HepG2 (cell line): ENCODE measurements around the gene QSOX1. TPM values are rescaled to one million over a fixed set of nuclear protein-coding genes. Genes with fewer than 3 reads are reported as not detected.

ENCODE experiments used
- ATF4 ChIP-seq, 2 experiments: fragments of 450-650 bp in 1 of 2; sonication (generic) in 1 of 2; formaldehyde crosslinking; IDR thresholded peaks; 2 replicates each; pipeline versions ENCODE4 v1.5.0 to v1.8.0; 2020 to 2022; ENCODE audit warnings: mild to moderate bottlenecking in 1 of 2, missing genetic modification reagents in 1 of 2
- DMAP1 ChIP-seq: IDR thresholded peaks from 2 replicates; pipeline ENCODE4 v1.6.1; 2016
- EED ChIP-seq: sonication (generic); formaldehyde crosslinking; IDR thresholded peaks from 2 replicates; pipeline ENCODE4 v1.5.0; 2020; ENCODE audit warnings: mild to moderate bottlenecking, missing genetic modification reagents
- EZH2 ChIP-seq: conservative IDR thresholded peaks from 2 replicates; pipeline ENCODE4 v1.6.1; 2012; ENCODE audit warnings: mild to moderate bottlenecking, low read depth, low read length, moderate library complexity
- FIP1L1 ChIP-seq: fragments of 200-400 bp; formaldehyde crosslinking; IDR thresholded peaks from 2 replicates; pipeline ENCODE4 v1.6.1; 2018; ENCODE audit warnings: low read depth, mild to moderate bottlenecking, low read length, moderate library complexity, borderline replicate concordance; ENCODE audit not compliant: insufficient read depth
- HMGA1 ChIP-seq: sonication (generic); formaldehyde crosslinking; conservative IDR thresholded peaks from 2 replicates; pipeline ENCODE4 v1.4.0; 2020; ENCODE audit warnings: missing genetic modification reagents
- KDM4B ChIP-seq: sonication (generic); formaldehyde crosslinking; IDR thresholded peaks from 2 replicates; pipeline ENCODE4 v1.4.0; 2020; ENCODE audit warnings: missing genetic modification reagents
- MEIS2 ChIP-seq: sonication (generic); formaldehyde crosslinking; IDR thresholded peaks from 2 replicates; pipeline ENCODE4 v1.9.0; 2021; ENCODE audit warnings: mild to moderate bottlenecking, missing genetic modification reagents
- MIXL1 ChIP-seq: IDR thresholded peaks from 2 replicates; pipeline ENCODE4 v1.6.1; 2016
- PATZ1 ChIP-seq: sonication (generic); formaldehyde crosslinking; IDR thresholded peaks from 2 replicates; pipeline ENCODE4 v1.4.0; 2020; ENCODE audit warnings: missing genetic modification reagents
- PAWR ChIP-seq: sonication (generic); formaldehyde crosslinking; IDR thresholded peaks from 2 replicates; pipeline ENCODE4 v1.4.0; 2020; ENCODE audit warnings: missing genetic modification reagents, mild to moderate bottlenecking, borderline replicate concordance
- RAD21 ChIP-seq: fragments of 450-650 bp; formaldehyde crosslinking; IDR thresholded peaks from 2 replicates; pipeline ENCODE4 v1.5.0; 2020; ENCODE audit warnings: mild to moderate bottlenecking
- ZNF33B ChIP-seq: sonication (generic); formaldehyde crosslinking; IDR thresholded peaks from 2 replicates; pipeline ENCODE4 v1.5.1; 2020; ENCODE audit warnings: mild to moderate bottlenecking, missing genetic modification reagents
- ZNF382 ChIP-seq: sonication (generic); formaldehyde crosslinking; IDR thresholded peaks from 2 replicates; pipeline ENCODE4 v1.5.0; 2020; ENCODE audit warnings: missing genetic modification reagents, mild to moderate bottlenecking, borderline replicate concordance
- ZNF484 ChIP-seq: sonication (generic); formaldehyde crosslinking; IDR thresholded peaks from 2 replicates; pipeline ENCODE4 v1.5.1; 2020; ENCODE audit warnings: mild to moderate bottlenecking, low read depth, missing genetic modification reagents, borderline replicate concordance
- ZNF513 ChIP-seq: sonication (generic); formaldehyde crosslinking; conservative IDR thresholded peaks from 2 replicates; pipeline ENCODE4 v1.5.0; 2020; ENCODE audit warnings: missing genetic modification reagents
- ZNF564 ChIP-seq: sonication (generic); formaldehyde crosslinking; IDR thresholded peaks from 2 replicates; pipeline ENCODE4 v1.8.1; 2023; ENCODE audit warnings: mild to moderate bottlenecking, missing genetic modification reagents
- ZNF773 ChIP-seq: sonication (generic); formaldehyde crosslinking; IDR thresholded peaks from 2 replicates; pipeline ENCODE4 v1.4.0; 2020; ENCODE audit warnings: missing genetic modification reagents, borderline replicate concordance
- polyA plus RNA-seq, 8 experiments: library from polyadenylated mRNA; depleted of rRNA in 3 of 8; stranded (reverse) in 7 of 8; unstranded in 1 of 8; fragments of >200 nt; fragmentation: Illumina TruSeq in 4 of 8; extraction: Trizol in 4 of 8; gene quantifications; 2 replicates each; pipeline versions ENCODE4 v1.2.1 to v1.2.3, GENCODE V29; 2011 to 2016; ENCODE audit warnings: low read depth in 4 of 8, missing spikeins in 1 of 8, mixed read lengths in 1 of 8; ENCODE audit not compliant: insufficient read depth in 1 of 8
- total RNA-seq, 5 experiments: library from RNA; depleted of rRNA; stranded (reverse); fragments of >200 nt; fragmentation: Illumina TruSeq; extraction: Trizol; gene quantifications; 2 replicates each; pipeline ENCODE4 v1.2.3, GENCODE V29; 2016; ENCODE audit warnings: low read depth in 1 of 5
- TF ChIP-seq, protein P1 (sequence below): sonication (generic); formaldehyde crosslinking; IDR thresholded peaks from 2 replicates; pipeline ENCODE4 v1.5.1; 2020; ENCODE audit warnings: missing genetic modification reagents, mild to moderate bottlenecking, borderline replicate concordance
- TF ChIP-seq, protein P2 (sequence below): sonication (generic); formaldehyde crosslinking; conservative IDR thresholded peaks from 2 replicates; pipeline ENCODE4 v1.8.1; 2023; ENCODE audit warnings: missing genetic modification reagents

QSOX1 gene
- total and polyA plus RNA-seq, 2 of the 13 experiments (the other 11 are each of a cell fraction or from before 2014, with no cell fraction given) = 6.8 to 40.2 TPM

GRCh38 chr1:180157576-180158057, 2.9 kb downstream of the QSOX1 start (continued):
- TF ChIP-seq, protein P1, sequence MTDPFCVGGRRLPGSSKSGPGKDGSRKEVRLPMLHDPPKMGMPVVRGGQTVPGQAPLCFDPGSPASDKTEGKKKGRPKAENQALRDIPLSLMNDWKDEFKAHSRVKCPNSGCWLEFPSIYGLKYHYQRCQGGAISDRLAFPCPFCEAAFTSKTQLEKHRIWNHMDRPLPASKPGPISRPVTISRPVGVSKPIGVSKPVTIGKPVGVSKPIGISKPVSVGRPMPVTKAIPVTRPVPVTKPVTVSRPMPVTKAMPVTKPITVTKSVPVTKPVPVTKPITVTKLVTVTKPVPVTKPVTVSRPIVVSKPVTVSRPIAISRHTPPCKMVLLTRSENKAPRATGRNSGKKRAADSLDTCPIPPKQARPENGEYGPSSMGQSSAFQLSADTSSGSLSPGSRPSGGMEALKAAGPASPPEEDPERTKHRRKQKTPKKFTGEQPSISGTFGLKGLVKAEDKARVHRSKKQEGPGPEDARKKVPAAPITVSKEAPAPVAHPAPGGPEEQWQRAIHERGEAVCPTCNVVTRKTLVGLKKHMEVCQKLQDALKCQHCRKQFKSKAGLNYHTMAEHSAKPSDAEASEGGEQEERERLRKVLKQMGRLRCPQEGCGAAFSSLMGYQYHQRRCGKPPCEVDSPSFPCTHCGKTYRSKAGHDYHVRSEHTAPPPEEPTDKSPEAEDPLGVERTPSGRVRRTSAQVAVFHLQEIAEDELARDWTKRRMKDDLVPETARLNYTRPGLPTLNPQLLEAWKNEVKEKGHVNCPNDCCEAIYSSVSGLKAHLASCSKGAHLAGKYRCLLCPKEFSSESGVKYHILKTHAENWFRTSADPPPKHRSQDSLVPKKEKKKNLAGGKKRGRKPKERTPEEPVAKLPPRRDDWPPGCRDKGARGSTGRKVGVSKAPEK (CRISPR knock-in tag) = no peak
- TF ChIP-seq DMAP1 (CRISPR knock-in tag) (no peak), HMGA1 (CRISPR knock-in tag) (no peak), ZNF773 (CRISPR knock-in tag) (no peak), ZNF513 (no peak), PATZ1 (CRISPR knock-in tag) (peak; percentile 40; the same call in 1 of the 2 replicates), EZH2 (no peak), MEIS2 (CRISPR knock-in tag) (no peak), ATF4 (CRISPR knock-in tag; IDR thresholded peaks at IDR 0.05) (0 out of 4 replicates have a peak, but pooled peaks of 1 of the 2 experiments have one; percentile 29), RAD21 (CRISPR knock-in tag) (no peak), ZNF382 (no peak), ZNF33B (CRISPR knock-in tag) (no peak), EED (CRISPR knock-in tag) (no peak), ZNF564 (CRISPR knock-in tag) (no peak), ZNF484 (CRISPR knock-in tag) (no peak), KDM4B (CRISPR knock-in tag) (no peak), FIP1L1 (no peak), PAWR (CRISPR knock-in tag) (no peak), MIXL1 (CRISPR knock-in tag) (peak; percentile 98)
- TF ChIP-seq, protein P2, sequence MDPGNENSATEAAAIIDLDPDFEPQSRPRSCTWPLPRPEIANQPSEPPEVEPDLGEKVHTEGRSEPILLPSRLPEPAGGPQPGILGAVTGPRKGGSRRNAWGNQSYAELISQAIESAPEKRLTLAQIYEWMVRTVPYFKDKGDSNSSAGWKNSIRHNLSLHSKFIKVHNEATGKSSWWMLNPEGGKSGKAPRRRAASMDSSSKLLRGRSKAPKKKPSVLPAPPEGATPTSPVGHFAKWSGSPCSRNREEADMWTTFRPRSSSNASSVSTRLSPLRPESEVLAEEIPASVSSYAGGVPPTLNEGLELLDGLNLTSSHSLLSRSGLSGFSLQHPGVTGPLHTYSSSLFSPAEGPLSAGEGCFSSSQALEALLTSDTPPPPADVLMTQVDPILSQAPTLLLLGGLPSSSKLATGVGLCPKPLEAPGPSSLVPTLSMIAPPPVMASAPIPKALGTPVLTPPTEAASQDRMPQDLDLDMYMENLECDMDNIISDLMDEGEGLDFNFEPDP (CRISPR knock-in tag) = no peak
